ENCODE results near the gene NACC2. TPM values are rescaled to one million over a fixed set of nuclear protein-coding genes. Genes with fewer than 3 reads are reported as not detected.

Gene NACC2
- total RNA-seq, 1 experiment from 2014 or later, result 22.0 TPM

- H3K4me3 Mint-ChIP-seq (ENCODE audit: unreplicated experiment), result peak overlapping the region; percentile 67
- CTCF ChIA-PET, result no interaction called here
- Histone ChIP-seq H3K36me3 (ENCODE audit: control insufficient read depth, insufficient read depth, low read length) (no peaks in the 10 kb centered on the region), H3K4me1 (peaks cover 11% of the 10 kb centered on the region), H3K4me3 (ENCODE audit: low read depth, low read length) (no peak overlapping the region), H3K27me3 (replicated peaks; ENCODE audit: control insufficient read depth, insufficient read depth, low read length) (no peaks in the 10 kb centered on the region), H3K9me3 (no peaks in the 10 kb centered on the region)
- TF ChIP-seq CTCF (IDR thresholded peaks at IDR 0.05; ENCODE audit: insufficient read depth in 1 of 2, low read depth in 1 of 2, low read length in 1 of 2, severe bottlenecking in 1 of 2, unreplicated experiment in 1 of 2), result no peak
- H3K9me3 Mint-ChIP-seq (ENCODE audit: unreplicated experiment), result no peaks in the 10 kb centered on the region
- H3K27ac Mint-ChIP-seq (ENCODE audit: unreplicated experiment), result no peak overlapping the region
- POLR2A ChIA-PET, result no interaction called here
- peaks cover 23% of the 10 kb centered on the region for H3K4me1 Mint-ChIP-seq (ENCODE audit: low read depth, unreplicated experiment)
- H3K36me3 Mint-ChIP-seq (ENCODE audit: insufficient read depth, unreplicated experiment), result peaks cover 11% of the 10 kb centered on the region
- intact Hi-C loops (cut with micrococcal nuclease; ENCODE audit: unreplicated experiment), result no loop called here
- DNase-seq, result no peak
- H3K27me3 Mint-ChIP-seq (ENCODE audit: insufficient read depth, unreplicated experiment), result peaks cover 6% of the 10 kb centered on the region
- no TSS peak for BruUV-seq (replicated peaks)
Measured at GRCh38 chr9:135962696-135963307, 132.3 kb downstream of the NACC2 start.

- intact Hi-C loops (cut with micrococcal nuclease; ENCODE audit: unreplicated experiment), result loop anchor here (2.0 kb wide), 1 partner anchor 157 kb away; the partner anchor contains the start of gene TMEM250
- H3K4me3 Mint-ChIP-seq (ENCODE audit: unreplicated experiment), result peak overlapping the region; percentile 67
- H3K9me3 Mint-ChIP-seq (ENCODE audit: unreplicated experiment), result no peaks in the 10 kb centered on the region
- no peak for TF ChIP-seq CTCF (IDR thresholded peaks at IDR 0.05; ENCODE audit: insufficient read depth in 1 of 2, low read depth in 1 of 2, low read length in 1 of 2, severe bottlenecking in 1 of 2, unreplicated experiment in 1 of 2)
- H3K27me3 ChIP-seq (replicated peaks; ENCODE audit: control insufficient read depth, insufficient read depth, low read length), result no peaks in the 10 kb centered on the region
- ChIA-PET POLR2A (interaction anchor here (0.6 kb wide), 1 partner anchor 110 kb away, joined by 5 read pairs; no protein-coding TSS in a partner anchor), CTCF (interaction anchor here (1.0 to 1.1 kb wide), 2 partner anchors 55 to 132 kb away, joined by 3 to 4 read pairs; partner anchors contain the start of gene CAMSAP1)
- H3K4me1 ChIP-seq, result peaks cover 8% of the 10 kb centered on the region
- peak overlapping the region; percentile 15 for H3K4me3 ChIP-seq (ENCODE audit: low read depth, low read length)
- DNase-seq, result no peak
- H3K36me3 ChIP-seq (ENCODE audit: control insufficient read depth, insufficient read depth, low read length), result no peaks in the 10 kb centered on the region
- peaks cover 12% of the 10 kb centered on the region for H3K36me3 Mint-ChIP-seq (ENCODE audit: insufficient read depth, unreplicated experiment)
- H3K9me3 ChIP-seq, result no peaks in the 10 kb centered on the region
- peaks cover 6% of the 10 kb centered on the region for H3K27me3 Mint-ChIP-seq (ENCODE audit: insufficient read depth, unreplicated experiment)
- peaks cover 18% of the 10 kb centered on the region for H3K4me1 Mint-ChIP-seq (ENCODE audit: low read depth, unreplicated experiment)
- H3K27ac Mint-ChIP-seq (ENCODE audit: unreplicated experiment), result peak overlapping the region; percentile 63
- BruUV-seq (replicated peaks), result no TSS peak
Measured at GRCh38 chr9:135961811-135962695, 133.0 kb downstream of the NACC2 start.

GRCh38 chr9:135961277-135961715 is 133.8 kb downstream of the NACC2 start, which contains the start of gene UBAC1:
TSS of gene UBAC1 (minus strand) at chr9:135961373. CDS start at chr9:135961162, 211 bp downstream.
- H3K36me3 Mint-ChIP-seq (ENCODE audit: insufficient read depth, unreplicated experiment), result peaks cover 17% of the 10 kb centered on the region
- H3K4me3 ChIP-seq (ENCODE audit: low read depth, low read length), result peak within 1 kb of the TSS; percentile 92
- DNase-seq, result peak; percentile 96
- H3K4me1 ChIP-seq, result peaks cover 8% of the 10 kb centered on the region
- H3K27me3 ChIP-seq (replicated peaks; ENCODE audit: control insufficient read depth, insufficient read depth, low read length), result no peaks in the 10 kb centered on the region
- peaks cover 6% of the 10 kb centered on the region for H3K27me3 Mint-ChIP-seq (ENCODE audit: insufficient read depth, unreplicated experiment)
- H3K27ac Mint-ChIP-seq (ENCODE audit: unreplicated experiment), result peak within 1 kb of the TSS; percentile 63
- TF ChIP-seq CTCF (IDR thresholded peaks at IDR 0.05; ENCODE audit: insufficient read depth in 1 of 2, low read depth in 1 of 2, low read length in 1 of 2, severe bottlenecking in 1 of 2, unreplicated experiment in 1 of 2), result peak; percentile 30 to 31
- no peaks in the 10 kb centered on the region for H3K36me3 ChIP-seq (ENCODE audit: control insufficient read depth, insufficient read depth, low read length)
- BruUV-seq (replicated peaks), result no TSS peak
- peak within 1 kb of the TSS; percentile 67 for H3K4me3 Mint-ChIP-seq (ENCODE audit: unreplicated experiment)
- ChIA-PET POLR2A (interaction anchor here (0.6 to 0.7 kb wide), 2 partner anchors 54 to 259 kb away, joined by 3 to 4 read pairs; partner anchors contain the start of genes CAMSAP1 and KCNT1), CTCF (interaction anchor here (0.7 to 1.1 kb wide), 3 partner anchors 54 to 156 kb away, joined by 3 to 4 read pairs (median 3); partner anchors contain the start of gene CAMSAP1)
- no peaks in the 10 kb centered on the region for H3K9me3 ChIP-seq
- no peaks in the 10 kb centered on the region for H3K9me3 Mint-ChIP-seq (ENCODE audit: unreplicated experiment)
- H3K4me1 Mint-ChIP-seq (ENCODE audit: low read depth, unreplicated experiment), result peaks cover 18% of the 10 kb centered on the region
- intact Hi-C loops (cut with micrococcal nuclease; ENCODE audit: unreplicated experiment), result loop anchor here (2.0 kb wide), 1 partner anchor 158 kb away; the partner anchor contains the start of gene TMEM250

All from Caco-2 (cell line).